GM21528 (cell line): ENCODE data around the gene LRRC53.

Source experiments
- ATAC-seq: cut with Tn5 transposase; IDR thresholded peaks from one replicate; pipeline ENCODE4 v1.9.1; 2021; ENCODE audit warnings: mild to moderate bottlenecking, moderate library complexity; ENCODE audit not compliant: unreplicated experiment, low FRiP score

Gene LRRC53

GRCh38 chr1:74512170-74512915, at the start of gene LRRC53:
LRRC53 (minus strand) TSS chr1:74512611; CDS start chr1:74483349, 29,262 bp downstream.
- no peak for ATAC-seq

- no peak for ATAC-seq
Observed at GRCh38 chr1:74549932-74550331, 37.5 kb upstream of the LRRC53 start.

- ATAC-seq: no peak
Observed at GRCh38 chr1:74548961-74549750, 36.7 kb upstream of the LRRC53 start.

GRCh38 chr1:74545821-74546220, 33.4 kb upstream of the LRRC53 start:
- no peak for ATAC-seq

GRCh38 chr1:74534241-74534640, 21.8 kb upstream of the LRRC53 start:
- ATAC-seq: no peak

GRCh38 chr1:74531796-74532195, 19.4 kb upstream of the LRRC53 start:
- no peak for ATAC-seq

GRCh38 chr1:74530892-74531291, 18.5 kb upstream of the LRRC53 start:
- ATAC-seq: no peak

GRCh38 chr1:74528123-74528522, 15.7 kb upstream of the LRRC53 start:
- ATAC-seq: no peak

GRCh38 chr1:74526708-74527107, 14.3 kb upstream of the LRRC53 start:
- ATAC-seq: no peak

GRCh38 chr1:74523873-74524480, 11.6 kb upstream of the LRRC53 start:
- ATAC-seq: no peak

- no peak for ATAC-seq
Observed at GRCh38 chr1:74522148-74522547, 9.7 kb upstream of the LRRC53 start.

GRCh38 chr1:74517599-74518051, 5.2 kb upstream of the LRRC53 start:
- ATAC-seq: peak; percentile 83

- no peak for ATAC-seq
Observed at GRCh38 chr1:74513411-74514300, 1.2 kb upstream of the LRRC53 start.

GRCh38 chr1:74508449-74508848, 4.0 kb downstream of the LRRC53 start:
- no peak for ATAC-seq

- no peak for ATAC-seq
Observed at GRCh38 chr1:74505928-74506710, 6.3 kb downstream of the LRRC53 start.

GRCh38 chr1:74504933-74505512, 7.4 kb downstream of the LRRC53 start:
- no peak for ATAC-seq

- ATAC-seq: peak; percentile 92
Observed at GRCh38 chr1:74504125-74504932, 8.1 kb downstream of the LRRC53 start.

GRCh38 chr1:74502858-74503257, 9.6 kb downstream of the LRRC53 start:
- ATAC-seq: no peak
